SK-N-SH (cell line): ENCODE data around the gene PDLIM5. TPM values are rescaled to one million over a fixed set of nuclear protein-coding genes. Genes with fewer than 3 reads are reported as not detected.

ENCODE experiments used
- CTCF ChIA-PET: fragments of 300-600, 350-600 bp; formaldehyde crosslinking; extraction: SDS; loops from one replicate; lab custom pipeline; 2021; lab: Yijun Ruan, JAX
- POLR2A ChIA-PET: fragments of 350-600 bp; sonication (Branson Sonifier 250); formaldehyde crosslinking; extraction: SDS; loops from one replicate; lab custom pipeline; 2020; ENCODE audit warnings: antibody characterized with exemption, inconsistent platforms; lab: Yijun Ruan, JAX
- DNase-seq: peaks from one replicate; pipeline ENCODE4 v3.0.0; 2012
- H2AFZ ChIP-seq: fragments of 200-600 bp; sonication (generic); 2 replicates; pipeline ENCODE4 v1.8.1; 2016; ENCODE audit warnings: antibody characterized with exemption, mild to moderate bottlenecking, low read depth
- H3F3A ChIP-seq: fragments of 200-600 bp; sonication (generic); replicated peaks from 2 replicates; pipeline ENCODE3; 2016; ENCODE audit warnings: antibody characterized with exemption, mild to moderate bottlenecking; ENCODE audit not compliant: insufficient read depth
- H3K27ac ChIP-seq, 2 experiments: fragments of 200-500 bp in 1 of 2; fragments of 200-600 bp in 1 of 2; sonication (Bioruptor generic) in 1 of 2; sonication (generic), shearing (Covaris generic) in 1 of 2; 2 replicates each; pipeline versions ENCODE4 v1.5.1 to v1.6.1; 2014 to 2016; ENCODE audit warnings: low read depth in 2 of 2, inconsistent platforms in 1 of 2, low read length in 1 of 2, mild to moderate bottlenecking in 1 of 2, mixed read lengths in 1 of 2
- H3K27me3 ChIP-seq: fragments of 200-600 bp; sonication (generic), shearing (Covaris generic); 2 replicates; pipeline ENCODE4 v1.6.1; 2016; ENCODE audit warnings: mixed run types; ENCODE audit not compliant: insufficient read depth
- H3K36me3 ChIP-seq, 2 experiments: fragments of 200-500 bp in 1 of 2; fragments of 200-600 bp in 1 of 2; sonication (Bioruptor generic) in 1 of 2; sonication (generic) in 1 of 2; replicated peaks in 1 of 2; 2 replicates each; pipeline versions ENCODE3 to v1.5.1; 2014 to 2016; ENCODE audit warnings: low read length in 1 of 2, mild to moderate bottlenecking in 1 of 2; ENCODE audit not compliant: insufficient read depth in 2 of 2, control insufficient read depth in 1 of 2
- H3K4me1 ChIP-seq, 2 experiments: fragments of 200-500 bp in 1 of 2; fragments of 200-600 bp in 1 of 2; sonication (Bioruptor generic) in 1 of 2; sonication (generic), shearing (Covaris generic) in 1 of 2; 2 replicates each; pipeline versions ENCODE4 v1.5.1 to v1.6.1; 2014 to 2016; ENCODE audit warnings: low read depth in 1 of 2, low read length in 1 of 2, mixed run types in 1 of 2; ENCODE audit not compliant: insufficient read depth in 2 of 2, control insufficient read depth in 1 of 2
- H3K4me2 ChIP-seq: fragments of 200-600 bp; sonication (generic), shearing (Covaris generic); 2 replicates; pipeline ENCODE4 v1.6.1; 2017; ENCODE audit warnings: mixed run types
- H3K4me3 ChIP-seq, 2 experiments: fragments of 200-500 bp in 1 of 2; fragments of 200-600 bp in 1 of 2; sonication (Bioruptor generic) in 1 of 2; sonication (generic), shearing (Covaris generic) in 1 of 2; 2 replicates each; pipeline versions ENCODE4 v1.5.1 to v1.8.1; 2014 to 2016; ENCODE audit warnings: low read depth in 2 of 2, inconsistent platforms in 1 of 2, low read length in 1 of 2, mild to moderate bottlenecking in 1 of 2, mixed read lengths in 1 of 2, moderate library complexity in 1 of 2
- H3K79me2 ChIP-seq: fragments of 200-600 bp; sonication (generic); 2 replicates; pipeline ENCODE4 v1.8.1; 2017; ENCODE audit warnings: mild to moderate bottlenecking; ENCODE audit not compliant: insufficient read depth
- H3K9ac ChIP-seq: fragments of 200-600 bp; sonication (generic); 2 replicates; pipeline ENCODE4 v1.6.1; 2017; ENCODE audit warnings: mixed run types
- H3K9me2 ChIP-seq: fragments of 200-600 bp; sonication (generic); 2 replicates; pipeline ENCODE4 v1.6.1; 2017; ENCODE audit warnings: mixed run types
- H3K9me3 ChIP-seq: fragments of 200-600 bp; sonication (generic); 2 replicates; pipeline ENCODE4 v1.6.1; 2017; ENCODE audit warnings: mixed run types, mild to moderate bottlenecking, moderate library complexity
- H4K20me1 ChIP-seq: fragments of 200-600 bp; sonication (generic); 2 replicates; pipeline ENCODE4 v1.6.1; 2017; ENCODE audit warnings: mild to moderate bottlenecking, mixed run types; ENCODE audit not compliant: insufficient read depth
- ELF1 ChIP-seq: IDR thresholded peaks from 2 replicates; pipeline ENCODE4 v1.4.0; 2012
- EZH2phosphoT487 ChIP-seq: fragments of 200-600 bp; sonication (generic); IDR thresholded peaks from 2 replicates; pipeline ENCODE4 v1.6.1; 2017; ENCODE audit warnings: low read depth, mixed run types, mild to moderate bottlenecking, antibody characterized with exemption, moderate library complexity, borderline replicate concordance
- FOSL2 ChIP-seq: IDR thresholded peaks from 2 replicates; pipeline ENCODE4 v1.4.0; 2012; ENCODE audit warnings: low read depth, mild to moderate bottlenecking, moderate library complexity, borderline replicate concordance
- GATA2 ChIP-seq: sonication (generic); formaldehyde crosslinking; IDR thresholded peaks from 2 replicates; pipeline ENCODE4 v1.5.0; 2020; ENCODE audit warnings: mild to moderate bottlenecking, missing genetic modification reagents
- JUND ChIP-seq: IDR thresholded peaks from 2 replicates; pipeline ENCODE4 v1.4.0; 2012
- MEF2A ChIP-seq: IDR thresholded peaks from 2 replicates; pipeline ENCODE4 v1.4.0; 2012; ENCODE audit warnings: low read depth, borderline replicate concordance
- MXI1 ChIP-seq: IDR thresholded peaks from 2 replicates; pipeline ENCODE4 v1.6.1; 2012; ENCODE audit warnings: mild to moderate bottlenecking, low read depth, low read length, improper control_type of control experiment
- NFIC ChIP-seq: IDR thresholded peaks from 2 replicates; pipeline ENCODE4 v1.4.0; 2012; ENCODE audit warnings: borderline replicate concordance
- NRF1 ChIP-seq: IDR thresholded peaks from 2 replicates; pipeline ENCODE4 v1.6.1; 2012; ENCODE audit warnings: low read depth, mild to moderate bottlenecking, low read length
- POLR2AphosphoS5 ChIP-seq: IDR thresholded peaks from 2 replicates; pipeline ENCODE4 v1.6.1; 2012; ENCODE audit warnings: low read depth, low read length
- RAD21 ChIP-seq: IDR thresholded peaks from 2 replicates; pipeline ENCODE4 v1.6.1; 2012; ENCODE audit warnings: mild to moderate bottlenecking, low read length
- RCOR1 ChIP-seq: fragments of 150-350 bp; IDR thresholded peaks from 2 replicates; pipeline ENCODE4 v1.6.1; 2017; ENCODE audit warnings: antibody characterized with exemption, low read length
- SIN3A ChIP-seq: IDR thresholded peaks from 2 replicates; pipeline ENCODE4 v1.6.1; 2012; ENCODE audit warnings: low read depth, mild to moderate bottlenecking, low read length, moderate library complexity, borderline replicate concordance
- TAF1 ChIP-seq: IDR thresholded peaks from 2 replicates; pipeline ENCODE4 v1.6.1; 2012; ENCODE audit warnings: low read depth, mild to moderate bottlenecking, low read length, moderate library complexity, borderline replicate concordance
- TCF12 ChIP-seq: IDR thresholded peaks from 2 replicates; pipeline ENCODE4 v1.4.0; 2012
- TEAD4 ChIP-seq: IDR thresholded peaks from 2 replicates; pipeline ENCODE4 v1.4.0; 2012; ENCODE audit warnings: mild to moderate bottlenecking, borderline replicate concordance; ENCODE audit not compliant: insufficient read depth
- YY1 ChIP-seq: IDR thresholded peaks from 2 replicates; pipeline ENCODE4 v1.4.0; 2012; ENCODE audit warnings: low read depth, mild to moderate bottlenecking
- WGBS: methylation state at CpG from one replicate; pipeline ENCODE4 v1.1.6; 2017; ENCODE audit warnings: low lambda C conversion rate; 5-methylcytosine and 5-hydroxymethylcytosine counted together
- polyA plus RNA-seq, 3 experiments: library from polyadenylated mRNA; depleted of rRNA; stranded (reverse); fragments of >200 nt; gene quantifications; 2 replicates each; pipeline ENCODE4 v1.2.3, GENCODE V29; 2012
- TF ChIP-seq, protein P1 (sequence below): IDR thresholded peaks from 2 replicates; pipeline ENCODE4 v1.4.0; 2012; ENCODE audit warnings: low read depth, borderline replicate concordance
- TF ChIP-seq, protein P2 (sequence below): IDR thresholded peaks from 2 replicates; pipeline ENCODE4; 2012
- TF ChIP-seq, protein P3 (sequence below): IDR thresholded peaks from 2 replicates; pipeline ENCODE4 v1.4.0; 2012; ENCODE audit warnings: low read depth, borderline replicate concordance
- TF ChIP-seq, protein P4 (sequence below): IDR thresholded peaks from 2 replicates; pipeline ENCODE4 v1.6.1; 2012; ENCODE audit warnings: mild to moderate bottlenecking, low read depth, low read length, moderate library complexity

The PDLIM5 gene
- polyA plus RNA-seq, 1 of the 3 experiments (the other 2 are of a cell fraction) = 36.7 TPM

DNA sequence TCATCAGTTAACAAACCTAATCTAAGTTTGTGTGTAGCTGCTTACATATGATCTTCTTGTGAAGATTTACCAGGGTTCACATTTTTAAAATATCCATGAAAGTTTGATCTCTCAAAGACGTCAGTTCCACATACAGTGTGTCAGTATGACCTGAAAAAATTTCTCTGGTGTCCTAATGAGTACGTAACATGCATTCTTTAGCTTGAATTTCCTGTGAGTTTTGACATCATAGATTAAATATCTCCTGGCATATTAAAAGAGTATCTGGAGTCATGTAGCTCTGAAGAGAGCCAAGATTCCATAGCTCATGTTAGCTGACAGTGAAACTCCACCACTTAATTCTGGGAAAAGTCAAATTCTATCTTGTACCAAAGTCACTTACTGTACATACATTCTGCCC lies 43.9 kb upstream of the PDLIM5 start:
- Histone ChIP-seq H3K79me2 (no peaks in the 10 kb centered on the region), H3K4me2 (no peak overlapping the region), H3K36me3 (no peaks in the 10 kb centered on the region), H3K9ac (no peak overlapping the region), H3K4me1 (peaks cover 0 to 39% of the 10 kb centered on the region in 2 experiments; a peak in 3 of 4 replicates), H3K27me3 (no peaks in the 10 kb centered on the region), H3K9me2 (no peaks in the 10 kb centered on the region), H3K9me3 (no peaks in the 10 kb centered on the region), H3K4me3 (no peak overlapping the region), H4K20me1 (no peaks in the 10 kb centered on the region), H3K27ac (no peak overlapping the region), H3F3A (peaks cover 14% of the 10 kb centered on the region), H2AFZ (no peak overlapping the region)
- ChIA-PET CTCF (interaction anchor here (0.8 to 3.7 kb wide), 18 partner anchors 10 to 717 kb away, joined by 3 to 23 read pairs (median 6); partner anchors contain the start of gene PDLIM5), POLR2A (interaction anchor here (0.6 kb wide), 1 partner anchor 698 kb away, joined by 4 read pairs; no protein-coding TSS in a partner anchor)
- WGBS = 73% methylated on average over 2 of the region's 2 CpGs
- DNase-seq = no peak
- TF ChIP-seq EZH2phosphoT487 (no peak), MXI1 (no peak), TEAD4 (no peak), NRF1 (no peak), TCF12 (no peak), RAD21 (no peak), POLR2AphosphoS5 (no peak), ELF1 (no peak), YY1 (no peak), RCOR1 (no peak), SIN3A (no peak), GATA2 (CRISPR knock-in tag) (no peak)
- TF ChIP-seq, protein P1, sequence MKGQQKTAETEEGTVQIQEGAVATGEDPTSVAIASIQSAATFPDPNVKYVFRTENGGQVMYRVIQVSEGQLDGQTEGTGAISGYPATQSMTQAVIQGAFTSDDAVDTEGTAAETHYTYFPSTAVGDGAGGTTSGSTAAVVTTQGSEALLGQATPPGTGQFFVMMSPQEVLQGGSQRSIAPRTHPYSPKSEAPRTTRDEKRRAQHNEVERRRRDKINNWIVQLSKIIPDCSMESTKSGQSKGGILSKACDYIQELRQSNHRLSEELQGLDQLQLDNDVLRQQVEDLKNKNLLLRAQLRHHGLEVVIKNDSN = no peak
- TF ChIP-seq, protein P2, sequence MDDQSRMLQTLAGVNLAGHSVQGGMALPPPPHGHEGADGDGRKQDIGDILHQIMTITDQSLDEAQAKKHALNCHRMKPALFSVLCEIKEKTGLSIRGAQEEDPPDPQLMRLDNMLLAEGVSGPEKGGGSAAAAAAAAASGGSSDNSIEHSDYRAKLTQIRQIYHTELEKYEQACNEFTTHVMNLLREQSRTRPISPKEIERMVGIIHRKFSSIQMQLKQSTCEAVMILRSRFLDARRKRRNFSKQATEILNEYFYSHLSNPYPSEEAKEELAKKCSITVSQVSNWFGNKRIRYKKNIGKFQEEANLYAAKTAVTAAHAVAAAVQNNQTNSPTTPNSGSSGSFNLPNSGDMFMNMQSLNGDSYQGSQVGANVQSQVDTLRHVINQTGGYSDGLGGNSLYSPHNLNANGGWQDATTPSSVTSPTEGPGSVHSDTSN = no peak

DNA sequence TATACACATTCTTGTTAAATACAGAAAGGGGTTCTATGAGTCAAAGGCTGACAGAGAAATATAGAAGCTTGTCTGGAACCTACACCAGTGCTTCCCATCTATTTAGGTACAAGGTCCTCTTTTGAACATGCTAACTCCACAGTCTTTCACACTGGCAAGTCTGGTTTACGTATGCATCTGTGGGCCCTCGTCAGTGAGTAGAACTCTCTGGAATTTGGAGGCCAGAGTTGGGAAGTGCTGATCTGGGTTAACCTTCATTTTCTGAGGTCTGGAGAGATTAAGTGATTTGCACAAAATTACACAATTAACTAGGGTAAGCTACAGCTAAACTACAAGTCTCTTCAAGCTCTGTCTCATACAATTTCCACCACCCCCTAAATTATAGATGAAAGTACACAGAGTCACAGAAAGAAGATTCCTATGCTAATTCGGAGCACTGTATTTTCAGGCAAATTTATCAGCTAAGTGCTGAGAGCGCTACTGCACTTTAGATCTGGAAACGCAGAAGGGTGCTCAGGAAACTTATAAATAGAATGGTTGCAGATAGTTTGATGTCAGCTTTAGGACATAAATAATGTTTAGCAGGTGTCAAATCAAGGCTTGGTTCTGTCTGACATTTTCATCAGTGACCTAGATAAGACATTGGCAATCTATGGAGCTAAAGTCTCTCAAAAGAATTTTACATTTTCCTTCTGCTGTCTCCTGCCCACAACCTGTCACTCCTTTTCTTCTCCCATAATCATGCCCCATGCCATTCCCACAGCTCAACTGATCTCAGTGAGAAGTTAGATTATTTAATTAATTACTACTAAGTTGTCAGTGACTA lies 43.0 kb upstream of the PDLIM5 start:
- Histone ChIP-seq H3K9me2 (no peaks in the 10 kb centered on the region), H3K4me2 (no peak overlapping the region)
- TF ChIP-seq, protein P3, sequence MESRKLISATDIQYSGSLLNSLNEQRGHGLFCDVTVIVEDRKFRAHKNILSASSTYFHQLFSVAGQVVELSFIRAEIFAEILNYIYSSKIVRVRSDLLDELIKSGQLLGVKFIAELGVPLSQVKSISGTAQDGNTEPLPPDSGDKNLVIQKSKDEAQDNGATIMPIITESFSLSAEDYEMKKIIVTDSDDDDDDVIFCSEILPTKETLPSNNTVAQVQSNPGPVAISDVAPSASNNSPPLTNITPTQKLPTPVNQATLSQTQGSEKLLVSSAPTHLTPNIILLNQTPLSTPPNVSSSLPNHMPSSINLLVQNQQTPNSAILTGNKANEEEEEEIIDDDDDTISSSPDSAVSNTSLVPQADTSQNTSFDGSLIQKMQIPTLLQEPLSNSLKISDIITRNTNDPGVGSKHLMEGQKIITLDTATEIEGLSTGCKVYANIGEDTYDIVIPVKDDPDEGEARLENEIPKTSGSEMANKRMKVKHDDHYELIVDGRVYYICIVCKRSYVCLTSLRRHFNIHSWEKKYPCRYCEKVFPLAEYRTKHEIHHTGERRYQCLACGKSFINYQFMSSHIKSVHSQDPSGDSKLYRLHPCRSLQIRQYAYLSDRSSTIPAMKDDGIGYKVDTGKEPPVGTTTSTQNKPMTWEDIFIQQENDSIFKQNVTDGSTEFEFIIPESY = no peak
- TF ChIP-seq TCF12 (no peak), SIN3A (no peak), NFIC (no peak), RCOR1 (no peak), FOSL2 (no peak), MXI1 (no peak), GATA2 (CRISPR knock-in tag) (no peak), MEF2A (no peak), TAF1 (no peak), JUND (no peak)
- TF ChIP-seq, protein P4, sequence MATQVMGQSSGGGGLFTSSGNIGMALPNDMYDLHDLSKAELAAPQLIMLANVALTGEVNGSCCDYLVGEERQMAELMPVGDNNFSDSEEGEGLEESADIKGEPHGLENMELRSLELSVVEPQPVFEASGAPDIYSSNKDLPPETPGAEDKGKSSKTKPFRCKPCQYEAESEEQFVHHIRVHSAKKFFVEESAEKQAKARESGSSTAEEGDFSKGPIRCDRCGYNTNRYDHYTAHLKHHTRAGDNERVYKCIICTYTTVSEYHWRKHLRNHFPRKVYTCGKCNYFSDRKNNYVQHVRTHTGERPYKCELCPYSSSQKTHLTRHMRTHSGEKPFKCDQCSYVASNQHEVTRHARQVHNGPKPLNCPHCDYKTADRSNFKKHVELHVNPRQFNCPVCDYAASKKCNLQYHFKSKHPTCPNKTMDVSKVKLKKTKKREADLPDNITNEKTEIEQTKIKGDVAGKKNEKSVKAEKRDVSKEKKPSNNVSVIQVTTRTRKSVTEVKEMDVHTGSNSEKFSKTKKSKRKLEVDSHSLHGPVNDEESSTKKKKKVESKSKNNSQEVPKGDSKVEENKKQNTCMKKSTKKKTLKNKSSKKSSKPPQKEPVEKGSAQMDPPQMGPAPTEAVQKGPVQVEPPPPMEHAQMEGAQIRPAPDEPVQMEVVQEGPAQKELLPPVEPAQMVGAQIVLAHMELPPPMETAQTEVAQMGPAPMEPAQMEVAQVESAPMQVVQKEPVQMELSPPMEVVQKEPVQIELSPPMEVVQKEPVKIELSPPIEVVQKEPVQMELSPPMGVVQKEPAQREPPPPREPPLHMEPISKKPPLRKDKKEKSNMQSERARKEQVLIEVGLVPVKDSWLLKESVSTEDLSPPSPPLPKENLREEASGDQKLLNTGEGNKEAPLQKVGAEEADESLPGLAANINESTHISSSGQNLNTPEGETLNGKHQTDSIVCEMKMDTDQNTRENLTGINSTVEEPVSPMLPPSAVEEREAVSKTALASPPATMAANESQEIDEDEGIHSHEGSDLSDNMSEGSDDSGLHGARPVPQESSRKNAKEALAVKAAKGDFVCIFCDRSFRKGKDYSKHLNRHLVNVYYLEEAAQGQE = no peak

More for the DNA sequence above, 43.0 kb upstream of the PDLIM5 start:
- Histone ChIP-seq H3K36me3 (no peaks in the 10 kb centered on the region), H3K4me3 (no peak overlapping the region), H3F3A (peaks cover 18% of the 10 kb centered on the region), H3K79me2 (no peaks in the 10 kb centered on the region), H3K9ac (no peak overlapping the region), H2AFZ (no peak overlapping the region), H3K27ac (no peak overlapping the region), H3K9me3 (no peaks in the 10 kb centered on the region), H3K4me1 (peaks cover 0 to 48% of the 10 kb centered on the region in 2 experiments; a peak in 3 of 4 replicates), H4K20me1 (no peaks in the 10 kb centered on the region), H3K27me3 (no peaks in the 10 kb centered on the region)
- CTCF ChIA-PET = interaction anchor here (0.8 to 3.7 kb wide), 6 partner anchors 9 to 617 kb away, joined by 3 to 20 read pairs (median 14); no protein-coding TSS in a partner anchor
- no peak for DNase-seq
- WGBS = 95% methylated on average over 5 of the region's 5 CpGs
- POLR2A ChIA-PET = no interaction called here
